ENCODE measurements around the gene EFHC1.

EFHC1 gene

DNA sequence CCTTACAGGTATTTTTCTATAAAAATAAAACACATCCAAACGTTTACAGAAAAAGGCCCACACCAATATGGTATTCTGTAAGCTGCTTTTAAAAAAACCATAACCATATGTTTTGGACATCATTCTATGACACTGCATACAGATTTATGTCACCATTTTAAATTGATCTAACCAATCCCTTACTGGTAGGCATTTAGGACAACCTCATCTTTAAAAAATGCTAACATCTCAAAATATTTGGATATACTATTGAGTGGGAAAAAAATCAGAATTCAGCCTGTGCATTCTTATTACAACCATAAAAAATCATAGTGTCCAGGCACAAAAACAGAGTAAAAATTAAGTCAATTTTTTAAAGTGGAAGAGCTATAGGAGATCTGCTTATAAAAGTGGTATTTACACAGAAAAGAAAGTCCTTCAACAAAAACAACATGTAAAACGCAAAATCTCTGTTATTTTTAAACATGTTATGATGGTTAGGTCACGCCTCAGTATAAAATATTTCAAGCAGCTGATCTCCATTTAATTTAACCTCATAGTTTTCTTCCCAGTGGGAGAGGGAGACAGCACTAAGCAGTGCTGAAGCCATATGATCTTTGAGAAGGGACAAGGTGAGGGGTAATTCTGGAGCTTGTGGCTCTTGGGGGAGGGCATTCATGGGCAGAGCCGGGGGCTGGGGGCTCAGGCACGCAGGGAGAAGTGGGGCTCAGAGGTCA is 135.5 kb downstream of the EFHC1 start:
- TF ChIP-seq FOXP2 (optimal IDR thresholded peaks at IDR 0.05; ENCODE audit: borderline replicate concordance, extremely low read depth, extremely low read length, insufficient read depth) = no peak

DNA sequence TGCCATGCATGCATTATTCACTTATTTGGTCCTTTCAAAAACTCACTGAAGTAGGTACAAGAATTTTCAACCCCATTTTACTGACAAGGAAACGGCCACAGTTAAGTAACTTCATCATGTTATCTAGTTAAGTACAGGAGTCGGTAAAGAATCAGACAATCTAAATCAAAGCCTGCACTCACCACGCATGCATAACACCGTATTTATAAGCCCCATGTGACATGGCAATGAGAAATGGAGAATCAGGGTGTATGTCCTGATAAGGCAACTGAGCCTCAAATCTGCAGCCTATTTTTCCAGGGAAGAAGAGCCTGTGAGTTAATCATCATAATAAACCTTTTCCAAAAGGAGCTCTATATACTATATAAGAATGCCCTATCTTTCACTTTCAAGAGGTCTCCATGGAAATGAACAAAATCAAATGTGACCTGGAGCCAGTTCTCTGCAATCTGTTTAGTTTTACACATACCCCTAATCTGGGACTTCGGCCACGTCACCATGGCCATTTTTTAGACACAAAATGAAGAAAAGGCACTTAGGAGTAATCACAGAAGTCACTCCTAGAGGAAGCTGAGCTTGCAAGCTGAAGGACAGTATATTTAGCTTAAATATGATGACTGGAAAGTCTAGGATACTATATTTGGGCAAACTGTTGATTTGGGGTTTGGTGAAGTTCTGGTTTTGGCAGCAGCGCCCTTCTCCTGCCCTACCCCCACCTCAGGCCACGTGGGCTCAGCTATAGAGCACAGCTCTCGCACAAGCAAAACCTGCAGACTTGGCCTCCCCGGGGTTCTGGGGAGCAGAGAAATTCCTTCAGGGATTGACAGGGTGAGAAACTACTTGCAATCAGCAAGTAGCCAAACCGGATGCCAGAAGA is 137.5 kb downstream of the EFHC1 start:
- TF ChIP-seq, protein P1, sequence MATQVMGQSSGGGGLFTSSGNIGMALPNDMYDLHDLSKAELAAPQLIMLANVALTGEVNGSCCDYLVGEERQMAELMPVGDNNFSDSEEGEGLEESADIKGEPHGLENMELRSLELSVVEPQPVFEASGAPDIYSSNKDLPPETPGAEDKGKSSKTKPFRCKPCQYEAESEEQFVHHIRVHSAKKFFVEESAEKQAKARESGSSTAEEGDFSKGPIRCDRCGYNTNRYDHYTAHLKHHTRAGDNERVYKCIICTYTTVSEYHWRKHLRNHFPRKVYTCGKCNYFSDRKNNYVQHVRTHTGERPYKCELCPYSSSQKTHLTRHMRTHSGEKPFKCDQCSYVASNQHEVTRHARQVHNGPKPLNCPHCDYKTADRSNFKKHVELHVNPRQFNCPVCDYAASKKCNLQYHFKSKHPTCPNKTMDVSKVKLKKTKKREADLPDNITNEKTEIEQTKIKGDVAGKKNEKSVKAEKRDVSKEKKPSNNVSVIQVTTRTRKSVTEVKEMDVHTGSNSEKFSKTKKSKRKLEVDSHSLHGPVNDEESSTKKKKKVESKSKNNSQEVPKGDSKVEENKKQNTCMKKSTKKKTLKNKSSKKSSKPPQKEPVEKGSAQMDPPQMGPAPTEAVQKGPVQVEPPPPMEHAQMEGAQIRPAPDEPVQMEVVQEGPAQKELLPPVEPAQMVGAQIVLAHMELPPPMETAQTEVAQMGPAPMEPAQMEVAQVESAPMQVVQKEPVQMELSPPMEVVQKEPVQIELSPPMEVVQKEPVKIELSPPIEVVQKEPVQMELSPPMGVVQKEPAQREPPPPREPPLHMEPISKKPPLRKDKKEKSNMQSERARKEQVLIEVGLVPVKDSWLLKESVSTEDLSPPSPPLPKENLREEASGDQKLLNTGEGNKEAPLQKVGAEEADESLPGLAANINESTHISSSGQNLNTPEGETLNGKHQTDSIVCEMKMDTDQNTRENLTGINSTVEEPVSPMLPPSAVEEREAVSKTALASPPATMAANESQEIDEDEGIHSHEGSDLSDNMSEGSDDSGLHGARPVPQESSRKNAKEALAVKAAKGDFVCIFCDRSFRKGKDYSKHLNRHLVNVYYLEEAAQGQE (IDR thresholded peaks at IDR 0.05; ENCODE audit: insufficient read depth in 1 of 2, low read depth in 2 of 2, low read length in 2 of 2) = no peak
- TF ChIP-seq FOXP2 (optimal IDR thresholded peaks at IDR 0.05; ENCODE audit: borderline replicate concordance, extremely low read depth, extremely low read length, insufficient read depth) (no peak), POLR2AphosphoS5 (IDR thresholded peaks at IDR 0.05; ENCODE audit: low read depth, low read length) (no peak), TAF1 (IDR thresholded peaks at IDR 0.05; ENCODE audit: borderline replicate concordance, insufficient read depth, low read length) (no peak), SIN3A (IDR thresholded peaks at IDR 0.05; ENCODE audit: borderline replicate concordance, insufficient read depth, low read length) (no peak)

DNA sequence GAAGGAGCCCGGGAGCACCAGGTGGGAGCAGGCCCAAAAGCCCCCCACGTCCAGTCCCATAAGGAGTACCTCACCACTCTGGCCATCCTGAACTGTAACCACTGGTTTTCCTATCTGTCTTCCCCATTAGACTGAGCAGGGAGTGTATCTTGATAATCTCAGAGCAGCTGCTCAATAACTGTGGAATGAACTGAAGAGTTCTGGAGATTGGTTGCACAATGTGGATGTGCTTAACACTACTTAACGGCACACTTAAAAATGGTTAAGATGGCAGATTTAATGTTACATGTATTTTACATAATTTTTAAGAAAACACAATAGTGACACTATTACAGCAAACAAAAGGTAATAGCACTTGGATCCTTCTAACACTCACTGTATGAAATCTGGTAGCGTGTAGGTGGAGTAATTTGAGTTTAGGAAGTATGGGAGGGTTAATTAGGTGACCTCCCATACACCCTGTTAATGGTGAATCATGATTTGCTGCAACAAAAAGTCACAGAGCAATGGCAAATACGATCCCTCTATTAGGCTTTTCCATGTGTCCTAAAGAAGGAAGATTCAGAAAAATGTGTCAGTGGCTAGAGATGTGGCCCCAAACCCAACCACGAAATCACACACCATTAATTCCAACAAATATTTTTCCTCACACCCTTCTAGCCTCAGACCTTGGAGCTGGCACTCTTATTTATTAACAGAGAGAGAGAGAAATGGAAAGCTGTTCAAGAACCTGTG is 138.3 kb downstream of the EFHC1 start:
- TF ChIP-seq, protein P1 (IDR thresholded peaks at IDR 0.05; ENCODE audit: insufficient read depth in 1 of 2, low read depth in 2 of 2, low read length in 2 of 2) = no peak
- TF ChIP-seq TAF1 (IDR thresholded peaks at IDR 0.05; ENCODE audit: borderline replicate concordance, insufficient read depth, low read length) = no peak
- TF ChIP-seq SIN3A (IDR thresholded peaks at IDR 0.05; ENCODE audit: borderline replicate concordance, insufficient read depth, low read length) = no peak
- TF ChIP-seq POLR2AphosphoS5 (IDR thresholded peaks at IDR 0.05; ENCODE audit: low read depth, low read length) = no peak
- no peak for TF ChIP-seq FOXP2 (optimal IDR thresholded peaks at IDR 0.05; ENCODE audit: borderline replicate concordance, extremely low read depth, extremely low read length, insufficient read depth)

DNA sequence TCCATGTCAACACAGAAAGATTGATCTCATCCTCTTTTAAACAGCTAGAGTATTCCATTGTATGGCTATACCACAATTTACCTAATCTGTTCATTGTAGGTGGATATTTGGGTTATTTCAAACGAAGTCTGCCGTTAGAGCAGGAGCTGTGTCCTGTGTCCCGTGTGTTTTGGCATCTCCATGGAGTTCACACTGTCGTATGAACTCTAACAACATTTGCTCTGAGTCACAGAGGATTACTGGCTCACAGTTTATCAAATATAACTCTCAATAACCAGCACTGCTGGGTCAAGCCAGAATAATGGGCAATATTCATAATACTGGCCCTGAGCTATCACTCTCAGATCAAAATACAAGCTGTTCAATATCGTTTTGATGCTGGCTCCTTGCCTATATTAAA is 140.3 kb downstream of the EFHC1 start:
- TF ChIP-seq, protein P1 (IDR thresholded peaks at IDR 0.05; ENCODE audit: insufficient read depth in 1 of 2, low read depth in 2 of 2, low read length in 2 of 2) = no peak
- no peak for TF ChIP-seq FOXP2 (optimal IDR thresholded peaks at IDR 0.05; ENCODE audit: borderline replicate concordance, extremely low read depth, extremely low read length, insufficient read depth)
- TF ChIP-seq SIN3A (IDR thresholded peaks at IDR 0.05; ENCODE audit: borderline replicate concordance, insufficient read depth, low read length) = no peak
- no peak for TF ChIP-seq POLR2AphosphoS5 (IDR thresholded peaks at IDR 0.05; ENCODE audit: low read depth, low read length)
- no peak for TF ChIP-seq TAF1 (IDR thresholded peaks at IDR 0.05; ENCODE audit: borderline replicate concordance, insufficient read depth, low read length)

DNA sequence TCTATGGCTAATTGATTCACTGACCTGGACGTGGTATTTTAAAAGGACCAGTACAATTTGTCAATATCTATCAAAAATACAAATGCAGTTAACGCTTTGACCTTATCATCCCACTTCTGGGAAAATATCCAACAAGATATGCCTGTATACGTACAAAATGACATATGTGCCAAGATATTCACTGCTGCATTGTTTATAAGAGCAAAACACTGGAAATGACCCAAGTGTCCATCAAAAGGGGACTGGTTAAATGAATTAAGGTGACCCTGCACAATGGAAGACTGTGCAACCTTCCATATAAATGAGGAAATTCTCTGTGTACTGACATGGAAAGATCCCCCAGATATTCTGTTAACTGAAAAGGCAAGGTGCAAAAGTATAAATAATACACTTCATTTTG is 142.8 kb downstream of the EFHC1 start:
- TF ChIP-seq SIN3A (IDR thresholded peaks at IDR 0.05; ENCODE audit: borderline replicate concordance, insufficient read depth, low read length) = no peak
- no peak for TF ChIP-seq TAF1 (IDR thresholded peaks at IDR 0.05; ENCODE audit: borderline replicate concordance, insufficient read depth, low read length)
- TF ChIP-seq FOXP2 (optimal IDR thresholded peaks at IDR 0.05; ENCODE audit: borderline replicate concordance, extremely low read depth, extremely low read length, insufficient read depth) = no peak
- TF ChIP-seq POLR2AphosphoS5 (IDR thresholded peaks at IDR 0.05; ENCODE audit: low read depth, low read length) = no peak
- TF ChIP-seq, protein P1 (IDR thresholded peaks at IDR 0.05; ENCODE audit: insufficient read depth in 1 of 2, low read depth in 2 of 2, low read length in 2 of 2) = no peak
